GOT3 (cell line): ENCODE measurements around the gene EMID1.
"Not testable (repeated sequence)": the region's sequence is repeated elsewhere in the genome, so short reads cannot be mapped to it uniquely, and the experiment has no call there.

ENCODE experiments used
- DNase-seq: peaks from one replicate; lab custom pipeline; 2025; ENCODE audit warnings: mixed read lengths; lab: John Stamatoyannopoulos, UW

EMID1 gene

GRCh38 chr22:29231971-29232959 lies 26.6 kb downstream of the EMID1 start:
- DNase-seq, result no peak

- no peak for DNase-seq
Observed at GRCh38 chr22:29233277-29233877, 27.7 kb downstream of the EMID1 start.

- not testable (repeated sequence) for DNase-seq
Observed at GRCh38 chr22:29240481-29240880, 34.8 kb downstream of the EMID1 start.

GRCh38 chr22:29243874-29244446 lies 38.3 kb downstream of the EMID1 start:
- DNase-seq, result no peak

- no peak for DNase-seq
Observed at GRCh38 chr22:29244785-29245625, 39.3 kb downstream of the EMID1 start.

- no peak for DNase-seq
Observed at GRCh38 chr22:29245626-29246385, 40.1 kb downstream of the EMID1 start.

GRCh38 chr22:29247891-29248290 lies 42.2 kb downstream of the EMID1 start:
- DNase-seq, result not testable (repeated sequence)

GRCh38 chr22:29251265-29251664 lies 45.6 kb downstream of the EMID1 start:
- no peak for DNase-seq

- no peak for DNase-seq
Observed at GRCh38 chr22:29251981-29252911, 46.5 kb downstream of the EMID1 start.

- no peak for DNase-seq
Observed at GRCh38 chr22:29253561-29254285, 48.0 kb downstream of the EMID1 start.

GRCh38 chr22:29254286-29254660 lies 48.6 kb downstream of the EMID1 start:
- DNase-seq, result no peak

GRCh38 chr22:29255064-29255621 lies 49.4 kb downstream of the EMID1 start:
- no peak for DNase-seq

GRCh38 chr22:29256606-29257325 lies 51.1 kb downstream of the EMID1 start:
- DNase-seq, result no peak

- no peak for DNase-seq
Observed at GRCh38 chr22:29257751-29258181, 52.1 kb downstream of the EMID1 start.

GRCh38 chr22:29258407-29259252 lies 52.9 kb downstream of the EMID1 start:
- DNase-seq, result no peak

GRCh38 chr22:29259253-29259899 lies 53.7 kb downstream of the EMID1 start:
- DNase-seq, result no peak

- DNase-seq, result no peak
Observed at GRCh38 chr22:29260031-29260560, 54.4 kb downstream of the EMID1 start.
